ENCODE measurements around the gene PTPN11.

GRCh38 chr12:112446008-112446725, 27.4 kb downstream of the PTPN11 start:
- TF ChIP-seq GATA2 (IDR thresholded peaks at IDR 0.05; ENCODE audit: low read depth, low read length) (no peak), GATA3 (IDR thresholded peaks at IDR 0.05; ENCODE audit: low read depth, low read length) (no peak)
